C4-2B (cell line): Measurements from ENCODE around the gene PLS3.

Experiments used
- ZFX ChIP-seq: fragments of 450-650 bp; IDR thresholded peaks from 2 replicates; pipeline ENCODE4 v1.6.1; 2017
- TF ChIP-seq, protein P1 (sequence below): fragments of 450-650 bp; conservative IDR thresholded peaks from 2 replicates; pipeline ENCODE4 v1.5.1; 2017; ENCODE audit warnings: mild to moderate bottlenecking

DNA sequence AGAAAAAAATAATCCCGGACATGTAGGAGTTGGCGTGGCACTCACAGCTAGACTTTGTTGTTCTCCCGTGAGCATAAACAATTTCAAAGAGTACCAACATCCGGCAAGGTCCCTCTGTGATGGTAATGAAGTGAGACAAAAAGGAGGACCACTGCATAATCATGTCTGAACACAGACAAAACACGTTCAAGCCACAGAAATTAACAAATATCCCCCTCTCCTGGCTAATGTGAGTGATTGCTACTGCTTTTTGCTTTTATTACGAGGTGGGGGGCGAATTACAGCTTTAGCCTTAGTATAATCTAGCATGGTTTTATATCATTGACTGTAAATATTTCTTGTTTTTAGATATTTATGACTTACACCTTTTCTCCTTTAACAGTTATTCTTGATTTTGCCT lies 118.5 kb downstream of the PLS3 start:
- TF ChIP-seq ZFX = no peak
- TF ChIP-seq, protein P1, sequence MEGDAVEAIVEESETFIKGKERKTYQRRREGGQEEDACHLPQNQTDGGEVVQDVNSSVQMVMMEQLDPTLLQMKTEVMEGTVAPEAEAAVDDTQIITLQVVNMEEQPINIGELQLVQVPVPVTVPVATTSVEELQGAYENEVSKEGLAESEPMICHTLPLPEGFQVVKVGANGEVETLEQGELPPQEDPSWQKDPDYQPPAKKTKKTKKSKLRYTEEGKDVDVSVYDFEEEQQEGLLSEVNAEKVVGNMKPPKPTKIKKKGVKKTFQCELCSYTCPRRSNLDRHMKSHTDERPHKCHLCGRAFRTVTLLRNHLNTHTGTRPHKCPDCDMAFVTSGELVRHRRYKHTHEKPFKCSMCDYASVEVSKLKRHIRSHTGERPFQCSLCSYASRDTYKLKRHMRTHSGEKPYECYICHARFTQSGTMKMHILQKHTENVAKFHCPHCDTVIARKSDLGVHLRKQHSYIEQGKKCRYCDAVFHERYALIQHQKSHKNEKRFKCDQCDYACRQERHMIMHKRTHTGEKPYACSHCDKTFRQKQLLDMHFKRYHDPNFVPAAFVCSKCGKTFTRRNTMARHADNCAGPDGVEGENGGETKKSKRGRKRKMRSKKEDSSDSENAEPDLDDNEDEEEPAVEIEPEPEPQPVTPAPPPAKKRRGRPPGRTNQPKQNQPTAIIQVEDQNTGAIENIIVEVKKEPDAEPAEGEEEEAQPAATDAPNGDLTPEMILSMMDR = peak; percentile 56
